Panc1 (cell line): ENCODE measurements around the gene NR1H4.

ENCODE experiments used
- POLR2AphosphoS5 ChIP-seq: IDR thresholded peaks from 2 replicates; pipeline ENCODE4 v1.6.1; 2012; ENCODE audit warnings: mild to moderate bottlenecking, low read depth, low read length, moderate library complexity
- TCF7L2 ChIP-seq: IDR thresholded peaks from 2 replicates; pipeline ENCODE4 v1.6.1; 2011; ENCODE audit warnings: mild to moderate bottlenecking, low read depth, low read length, inconsistent platforms
- TF ChIP-seq, protein P1 (sequence below): fragments of 450-650 bp; IDR thresholded peaks from 2 replicates; pipeline ENCODE4 v1.5.1; 2017; ENCODE audit warnings: mild to moderate bottlenecking

DNA sequence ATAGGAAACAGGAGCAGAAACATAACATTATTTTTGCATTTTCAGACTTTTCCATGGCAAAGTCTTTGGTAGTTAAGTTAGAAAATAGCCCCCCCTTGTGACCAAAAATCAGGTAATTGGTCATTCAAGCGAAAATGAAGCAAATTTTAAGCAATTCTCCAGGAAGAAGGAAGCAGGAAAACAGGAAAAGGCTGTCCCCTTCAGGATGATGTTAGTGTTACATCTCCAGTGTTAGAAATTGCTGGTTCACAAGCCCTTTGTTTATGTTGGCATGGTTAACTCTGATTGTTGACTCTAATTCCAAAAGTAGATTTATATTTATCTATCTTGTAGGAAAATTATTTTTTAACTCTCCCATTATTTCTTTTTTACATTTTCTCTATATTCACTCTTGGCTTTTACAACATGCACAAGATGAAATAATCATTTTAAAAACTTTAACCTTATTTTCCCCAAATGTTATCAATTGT is 81.0 kb downstream of the NR1H4 start:
- TF ChIP-seq TCF7L2 (no peak), POLR2AphosphoS5 (no peak)
- TF ChIP-seq, protein P1, sequence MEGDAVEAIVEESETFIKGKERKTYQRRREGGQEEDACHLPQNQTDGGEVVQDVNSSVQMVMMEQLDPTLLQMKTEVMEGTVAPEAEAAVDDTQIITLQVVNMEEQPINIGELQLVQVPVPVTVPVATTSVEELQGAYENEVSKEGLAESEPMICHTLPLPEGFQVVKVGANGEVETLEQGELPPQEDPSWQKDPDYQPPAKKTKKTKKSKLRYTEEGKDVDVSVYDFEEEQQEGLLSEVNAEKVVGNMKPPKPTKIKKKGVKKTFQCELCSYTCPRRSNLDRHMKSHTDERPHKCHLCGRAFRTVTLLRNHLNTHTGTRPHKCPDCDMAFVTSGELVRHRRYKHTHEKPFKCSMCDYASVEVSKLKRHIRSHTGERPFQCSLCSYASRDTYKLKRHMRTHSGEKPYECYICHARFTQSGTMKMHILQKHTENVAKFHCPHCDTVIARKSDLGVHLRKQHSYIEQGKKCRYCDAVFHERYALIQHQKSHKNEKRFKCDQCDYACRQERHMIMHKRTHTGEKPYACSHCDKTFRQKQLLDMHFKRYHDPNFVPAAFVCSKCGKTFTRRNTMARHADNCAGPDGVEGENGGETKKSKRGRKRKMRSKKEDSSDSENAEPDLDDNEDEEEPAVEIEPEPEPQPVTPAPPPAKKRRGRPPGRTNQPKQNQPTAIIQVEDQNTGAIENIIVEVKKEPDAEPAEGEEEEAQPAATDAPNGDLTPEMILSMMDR, result peak; percentile 85; the same call in 1 of the 2 replicates
